ENCODE measurements around the gene EPB41L5. TPM values are rescaled to one million over a fixed set of nuclear protein-coding genes. Genes with fewer than 3 reads are reported as not detected.

The EPB41L5 gene
- total and polyA plus RNA-seq, 2 donors (not counting 3 experiments of a cell fraction or from before 2014, with no cell fraction given) = 8.4 to 13.6 TPM

DNA sequence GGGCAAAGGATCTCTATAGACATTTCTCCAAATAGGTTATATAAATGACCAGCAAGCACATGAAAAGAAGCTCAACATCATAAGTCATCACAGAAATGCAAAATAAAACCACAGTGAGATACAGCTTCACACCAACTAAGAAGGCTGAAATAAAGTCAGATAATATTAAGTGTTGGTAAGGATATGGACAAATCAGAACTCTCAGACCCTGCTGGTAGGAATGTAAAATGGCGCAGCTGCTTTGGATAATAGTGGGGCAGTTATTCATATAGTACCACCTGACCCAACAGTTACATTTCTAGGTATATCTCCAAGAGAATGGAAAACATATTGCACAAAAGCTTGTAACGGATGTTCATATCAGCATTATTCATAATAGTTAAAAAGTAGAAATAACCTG lies 14.0 kb downstream of the EPB41L5 start:
- Histone ChIP-seq H3K4me3 (replicated peaks in 1 of 3; ENCODE audit: insufficient read depth in 1 of 3, low read depth in 1 of 3, low read length in 3 of 3) (no peak overlapping the region), H3K9me1 (replicated peaks; ENCODE audit: control insufficient read depth, extremely low read depth, insufficient read depth, low read length) (no peaks in the 10 kb centered on the region), H3K9ac (replicated peaks; ENCODE audit: extremely low read depth, insufficient read depth, low read length) (no peak overlapping the region), H3K4me2 (ENCODE audit: insufficient read depth, low read length) (no peak overlapping the region), H3K36me3 (ENCODE audit: control insufficient read depth in 2 of 2, extremely low read depth in 1 of 2, insufficient read depth in 2 of 2, low read length in 2 of 2) (no peaks in the 10 kb centered on the region), H3K4me1 (ENCODE audit: control insufficient read depth, extremely low read depth, insufficient read depth, low read length) (no peaks in the 10 kb centered on the region), H3K79me2 (ENCODE audit: control insufficient read depth, insufficient read depth, low read length) (no peaks in the 10 kb centered on the region), H3K9me3 (replicated peaks; ENCODE audit: control insufficient read depth, insufficient read depth, low read length) (no peaks in the 10 kb centered on the region), H2AFZ (ENCODE audit: low read depth, low read length) (no peak overlapping the region), H3K27me3 (ENCODE audit: control insufficient read depth in 2 of 2, insufficient read depth in 2 of 2, low read length in 2 of 2) (no peaks in the 10 kb centered on the region), H3K27ac (ENCODE audit: insufficient read depth, low read depth, low read length) (no peak overlapping the region), H4K20me1 (replicated peaks; ENCODE audit: control insufficient read depth, extremely low read depth, insufficient read depth, low read length) (no peaks in the 10 kb centered on the region)
- DNase-seq (ENCODE audit: low read depth, low spot score) (no peak), FAIRE-seq (no peak)
- POLR2A ChIA-PET = no interaction called here
- CTCF ChIA-PET = interaction anchor here (1.0 kb wide), 1 partner anchor 148 kb away, joined by 3 read pairs; no protein-coding TSS in a partner anchor
- BruUV-seq (replicated peaks) = no TSS peak
- TF ChIP-seq JUN (IDR thresholded peaks at IDR 0.05; ENCODE audit: borderline replicate concordance, insufficient read depth, insufficient read length, low read depth) (no peak), POLR2A (IDR thresholded peaks at IDR 0.05; ENCODE audit: low read depth, low read length) (no peak), FOS (IDR thresholded peaks at IDR 0.05; ENCODE audit: borderline replicate concordance, insufficient read depth, low read length) (no peak), POLR2AphosphoS5 (IDR thresholded peaks at IDR 0.05; ENCODE audit: insufficient read depth, low read depth, low read length) (no peak), GATA2 (IDR thresholded peaks at IDR 0.05; ENCODE audit: insufficient read depth, insufficient read length, low read depth, low read length) (no peak), MYC (IDR thresholded peaks at IDR 0.05; ENCODE audit: low read depth, low read length) (no peak), EZH2 (IDR thresholded peaks at IDR 0.05; ENCODE audit: borderline replicate concordance, low read depth, low read length, severe bottlenecking) (no peak)
- TF ChIP-seq, protein P1, sequence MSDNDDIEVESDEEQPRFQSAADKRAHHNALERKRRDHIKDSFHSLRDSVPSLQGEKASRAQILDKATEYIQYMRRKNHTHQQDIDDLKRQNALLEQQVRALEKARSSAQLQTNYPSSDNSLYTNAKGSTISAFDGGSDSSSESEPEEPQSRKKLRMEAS (IDR thresholded peaks at IDR 0.05; ENCODE audit: insufficient read depth, insufficient read length) = no peak
- TF ChIP-seq, protein P2, sequence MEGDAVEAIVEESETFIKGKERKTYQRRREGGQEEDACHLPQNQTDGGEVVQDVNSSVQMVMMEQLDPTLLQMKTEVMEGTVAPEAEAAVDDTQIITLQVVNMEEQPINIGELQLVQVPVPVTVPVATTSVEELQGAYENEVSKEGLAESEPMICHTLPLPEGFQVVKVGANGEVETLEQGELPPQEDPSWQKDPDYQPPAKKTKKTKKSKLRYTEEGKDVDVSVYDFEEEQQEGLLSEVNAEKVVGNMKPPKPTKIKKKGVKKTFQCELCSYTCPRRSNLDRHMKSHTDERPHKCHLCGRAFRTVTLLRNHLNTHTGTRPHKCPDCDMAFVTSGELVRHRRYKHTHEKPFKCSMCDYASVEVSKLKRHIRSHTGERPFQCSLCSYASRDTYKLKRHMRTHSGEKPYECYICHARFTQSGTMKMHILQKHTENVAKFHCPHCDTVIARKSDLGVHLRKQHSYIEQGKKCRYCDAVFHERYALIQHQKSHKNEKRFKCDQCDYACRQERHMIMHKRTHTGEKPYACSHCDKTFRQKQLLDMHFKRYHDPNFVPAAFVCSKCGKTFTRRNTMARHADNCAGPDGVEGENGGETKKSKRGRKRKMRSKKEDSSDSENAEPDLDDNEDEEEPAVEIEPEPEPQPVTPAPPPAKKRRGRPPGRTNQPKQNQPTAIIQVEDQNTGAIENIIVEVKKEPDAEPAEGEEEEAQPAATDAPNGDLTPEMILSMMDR (IDR thresholded peaks at IDR 0.05; ENCODE audit: extremely low read depth in 1 of 2, insufficient read depth in 1 of 2, low read depth in 1 of 2, low read length in 2 of 2) = no peak
- intact Hi-C loops (cut with micrococcal nuclease) = no loop called here
- dilution Hi-C loops (cut with MboI; ENCODE audit: extremely low pct_ligation_motif_present, low sequenced_read_pairs) = no loop called here
